ENCODE measurements around the gene PHYKPL. TPM values are rescaled to one million over a fixed set of nuclear protein-coding genes. Genes with fewer than 3 reads are reported as not detected.
A peak's percentile ranks its signal among the peaks of the same experiment; 100 is the strongest.

The PHYKPL gene
- total RNA-seq, 1 experiment from 2014 or later, result 41.7 TPM

GRCh38 chr5:178187014-178187413, 45.6 kb downstream of the PHYKPL start, which contains the start of gene GMCL2:
Gene GMCL2 (minus strand): TSS chr5:178187371. CDS start chr5:178187299, 72 bp downstream.
- TF ChIP-seq, protein P1, sequence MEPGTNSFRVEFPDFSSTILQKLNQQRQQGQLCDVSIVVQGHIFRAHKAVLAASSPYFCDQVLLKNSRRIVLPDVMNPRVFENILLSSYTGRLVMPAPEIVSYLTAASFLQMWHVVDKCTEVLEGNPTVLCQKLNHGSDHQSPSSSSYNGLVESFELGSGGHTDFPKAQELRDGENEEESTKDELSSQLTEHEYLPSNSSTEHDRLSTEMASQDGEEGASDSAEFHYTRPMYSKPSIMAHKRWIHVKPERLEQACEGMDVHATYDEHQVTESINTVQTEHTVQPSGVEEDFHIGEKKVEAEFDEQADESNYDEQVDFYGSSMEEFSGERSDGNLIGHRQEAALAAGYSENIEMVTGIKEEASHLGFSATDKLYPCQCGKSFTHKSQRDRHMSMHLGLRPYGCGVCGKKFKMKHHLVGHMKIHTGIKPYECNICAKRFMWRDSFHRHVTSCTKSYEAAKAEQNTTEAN (CRISPR knock-in tag; IDR thresholded peaks at IDR 0.05), result no peak
- TF ChIP-seq EMX1 (CRISPR knock-in tag; IDR thresholded peaks at IDR 0.05) (no peak), RELA (CRISPR knock-in tag; IDR thresholded peaks at IDR 0.05; ENCODE audit: borderline replicate concordance) (no peak)
- POLR2A ChIA-PET, result interaction anchor here (3.7 kb wide), 1 partner anchor 17 kb away, joined by 15 read pairs; the partner anchor contains the start of gene HNRNPAB
- no peak within 1 kb of the TSS for H3K4me3 Mint-ChIP-seq
- peaks cover 2% of the 10 kb centered on the region for H3K36me3 Mint-ChIP-seq
- CTCF ChIA-PET, result no interaction called here
- DNase-seq (ENCODE audit: low spot score) (no peak), ATAC-seq (no peak)
- H3K9me3 Mint-ChIP-seq, result peaks cover 4% of the 10 kb centered on the region; the same call in 1 of the 2 replicates
- H3K27me3 Mint-ChIP-seq (ENCODE audit: low read depth), result peaks cover 3% of the 10 kb centered on the region
- H3K27ac Mint-ChIP-seq, result no peak within 1 kb of the TSS
- H3K4me1 Mint-ChIP-seq, result peaks cover 10% of the 10 kb centered on the region

DNA sequence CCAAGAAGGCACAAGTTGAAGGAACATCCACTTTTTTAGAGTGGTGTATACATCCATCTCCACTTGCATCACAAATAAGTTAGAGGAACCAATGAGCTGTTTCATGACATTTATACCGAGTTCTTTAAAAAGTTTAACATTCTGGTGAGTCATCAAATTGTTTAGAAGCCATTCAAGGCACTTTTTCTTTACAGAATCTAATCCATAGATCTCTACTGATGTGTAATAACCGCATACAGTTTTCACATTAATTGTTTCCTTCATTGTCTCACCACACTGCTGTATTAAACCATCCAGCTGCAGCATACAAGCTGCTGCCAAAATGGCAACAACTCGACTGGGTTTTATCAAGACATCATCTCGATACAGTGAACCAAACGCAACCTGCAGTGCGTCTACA, 46.2 kb downstream of the PHYKPL start:
- Mint-ChIP-seq H3K36me3 (no peaks in the 10 kb centered on the region; the same call in 1 of the 2 replicates), H3K27ac (no peak overlapping the region), H3K9me3 (0 out of 2 replicates have a peak, but pooled peaks cover 4% of the 10 kb centered on the region), H3K4me1 (peaks cover 13% of the 10 kb centered on the region), H3K4me3 (no peak overlapping the region), H3K27me3 (ENCODE audit: low read depth) (peaks cover 3% of the 10 kb centered on the region; the same call in 1 of the 2 replicates)
- no peak for DNase-seq (ENCODE audit: low spot score)
- POLR2A ChIA-PET, result interaction anchor here (3.7 kb wide), 1 partner anchor 18 kb away, joined by 15 read pairs; the partner anchor contains the start of gene HNRNPAB
- TF ChIP-seq PREB (CRISPR knock-in tag; IDR thresholded peaks at IDR 0.05; ENCODE audit: borderline replicate concordance) (no peak), ZBTB21 (CRISPR knock-in tag; IDR thresholded peaks at IDR 0.05; ENCODE audit: borderline replicate concordance) (no peak)
- CTCF ChIA-PET, result no interaction called here
- ATAC-seq, result no peak

DNA sequence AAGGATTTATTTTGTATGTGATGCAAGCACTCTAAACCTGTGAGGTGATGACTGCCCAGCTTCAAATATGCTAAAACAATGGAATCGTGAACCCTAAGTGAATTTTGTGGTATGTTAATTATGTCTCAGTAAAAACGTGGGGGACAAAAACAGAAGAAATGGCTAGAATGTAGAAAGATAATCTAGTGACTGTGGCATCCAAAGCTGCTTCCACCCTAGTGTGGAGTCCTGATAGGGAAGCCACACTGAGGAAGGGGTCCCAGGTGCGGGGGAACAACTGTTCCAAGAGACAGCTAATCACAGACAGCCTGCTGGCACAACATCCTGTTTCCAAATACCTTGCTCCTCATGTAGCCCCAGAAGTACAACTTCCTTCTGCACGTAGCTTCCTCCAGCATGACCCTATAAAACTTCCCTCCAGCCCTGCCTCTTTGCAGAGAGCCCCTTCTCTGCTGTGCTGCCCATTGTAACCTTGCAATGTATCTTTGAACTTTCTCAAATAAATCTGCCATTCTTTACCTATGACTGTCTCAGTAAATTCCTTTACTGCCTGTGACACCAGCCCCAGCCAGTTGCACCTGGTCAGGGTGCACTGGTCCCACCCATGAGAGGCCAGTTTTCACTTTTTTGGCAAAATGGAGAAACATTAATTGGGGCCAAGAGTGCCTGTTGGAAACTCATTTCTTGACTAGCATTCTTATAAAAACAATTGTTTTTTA, 50.3 kb downstream of the PHYKPL start:
- Mint-ChIP-seq H3K4me1 (peaks cover 43% of the 10 kb centered on the region), H3K27me3 (ENCODE audit: low read depth) (no peaks in the 10 kb centered on the region), H3K9me3 (peaks cover 3% of the 10 kb centered on the region; the same call in 1 of the 2 replicates), H3K36me3 (peaks cover 2% of the 10 kb centered on the region; the same call in 1 of the 2 replicates), H3K4me3 (no peak overlapping the region; the same call in 1 of the 2 replicates), H3K27ac (peak overlapping the region; percentile 85)
- TF ChIP-seq NR2C2 (CRISPR knock-in tag; IDR thresholded peaks at IDR 0.05), result no peak
- TF ChIP-seq ERG (CRISPR knock-in tag; IDR thresholded peaks at IDR 0.05), result no peak
- TF ChIP-seq ZMAT4 (CRISPR knock-in tag; IDR thresholded peaks at IDR 0.05), result no peak
- no peak for TF ChIP-seq CREB1 (CRISPR knock-in tag; IDR thresholded peaks at IDR 0.05)
- TF ChIP-seq GTF2I (CRISPR knock-in tag; conservative IDR thresholded peaks at IDR 0.05), result no peak
- TF ChIP-seq ZNF232 (CRISPR knock-in tag; IDR thresholded peaks at IDR 0.05), result no peak
- no peak for TF ChIP-seq SOX15 (CRISPR knock-in tag; IDR thresholded peaks at IDR 0.05)
- TF ChIP-seq, protein P2, sequence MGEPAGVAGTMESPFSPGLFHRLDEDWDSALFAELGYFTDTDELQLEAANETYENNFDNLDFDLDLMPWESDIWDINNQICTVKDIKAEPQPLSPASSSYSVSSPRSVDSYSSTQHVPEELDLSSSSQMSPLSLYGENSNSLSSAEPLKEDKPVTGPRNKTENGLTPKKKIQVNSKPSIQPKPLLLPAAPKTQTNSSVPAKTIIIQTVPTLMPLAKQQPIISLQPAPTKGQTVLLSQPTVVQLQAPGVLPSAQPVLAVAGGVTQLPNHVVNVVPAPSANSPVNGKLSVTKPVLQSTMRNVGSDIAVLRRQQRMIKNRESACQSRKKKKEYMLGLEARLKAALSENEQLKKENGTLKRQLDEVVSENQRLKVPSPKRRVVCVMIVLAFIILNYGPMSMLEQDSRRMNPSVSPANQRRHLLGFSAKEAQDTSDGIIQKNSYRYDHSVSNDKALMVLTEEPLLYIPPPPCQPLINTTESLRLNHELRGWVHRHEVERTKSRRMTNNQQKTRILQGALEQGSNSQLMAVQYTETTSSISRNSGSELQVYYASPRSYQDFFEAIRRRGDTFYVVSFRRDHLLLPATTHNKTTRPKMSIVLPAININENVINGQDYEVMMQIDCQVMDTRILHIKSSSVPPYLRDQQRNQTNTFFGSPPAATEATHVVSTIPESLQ (CRISPR knock-in tag; IDR thresholded peaks at IDR 0.05), result no peak
- no peak for TF ChIP-seq ETV6 (CRISPR knock-in tag; IDR thresholded peaks at IDR 0.05)
- no peak for TF ChIP-seq SMAD4 (CRISPR knock-in tag; IDR thresholded peaks at IDR 0.05)
- no peak for TF ChIP-seq NR1H2 (CRISPR knock-in tag; IDR thresholded peaks at IDR 0.05)
- TF ChIP-seq ESRRA (CRISPR knock-in tag; IDR thresholded peaks at IDR 0.05; ENCODE audit: borderline replicate concordance), result no peak
- TF ChIP-seq ZNF281 (CRISPR knock-in tag; IDR thresholded peaks at IDR 0.05), result no peak
- ATAC-seq, result no peak
- no peak for DNase-seq (ENCODE audit: low spot score)
- CTCF ChIA-PET, result interaction anchor here (1.0 to 4.1 kb wide), 3 partner anchors 13 to 107 kb away, joined by 3 to 55 read pairs (median 4); partner anchors contain the start of gene HNRNPAB
- POLR2A ChIA-PET, result interaction anchor here (0.8 to 3.6 kb wide), 2 partner anchors 22 to 66 kb away, joined by 5 to 67 read pairs; partner anchors contain the start of gene HNRNPAB

Measured in WTC11 (cell line).